HEK293T (cell line): ENCODE data around the gene KLK12.

Experiments used
- BHLHE40 ChIP-seq: fragments of 450-650 bp; IDR thresholded peaks from 2 replicates; pipeline ENCODE4 v1.6.1; 2016; ENCODE audit warnings: mild to moderate bottlenecking, moderate library complexity, borderline replicate concordance
- FOXK2 ChIP-seq: fragments of 450-650 bp; IDR thresholded peaks from 2 replicates; pipeline ENCODE4 v1.6.1; 2016; ENCODE audit warnings: mild to moderate bottlenecking
- SP1 ChIP-seq: fragments of 450-650 bp; IDR thresholded peaks from 2 replicates; pipeline ENCODE4 v1.6.1; 2017
- TARDBP ChIP-seq: fragments of 450-650 bp; IDR thresholded peaks from 2 replicates; pipeline ENCODE4 v1.6.1; 2016

DNA sequence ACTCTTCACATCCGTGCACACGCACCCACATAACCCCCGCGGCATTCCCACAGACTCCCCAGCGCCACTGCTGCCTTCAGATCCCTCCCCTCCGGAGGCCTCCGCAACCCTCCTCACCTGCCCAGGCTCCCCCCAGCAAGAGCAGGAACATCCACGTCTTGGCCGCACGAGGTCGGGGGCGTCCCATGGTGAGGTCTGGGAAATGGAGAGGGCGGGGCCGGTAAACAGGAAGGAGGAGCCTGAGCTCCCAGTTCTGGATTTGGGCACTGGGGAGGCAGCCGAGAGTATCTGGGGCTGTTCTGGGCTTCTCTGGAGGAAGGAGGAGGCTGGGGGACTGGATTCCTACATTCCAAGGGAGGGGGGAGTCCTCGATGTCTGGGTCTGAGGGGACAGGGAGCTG lies 33.8 kb downstream of the KLK12 start:
- no peak for TF ChIP-seq BHLHE40
- no peak for TF ChIP-seq SP1
- TF ChIP-seq FOXK2 = no peak
- no peak for TF ChIP-seq TARDBP
